UCSD-AML1 (cell line): ENCODE measurements around the gene DYNC1I1.

Source experiments
- DNase-seq: peaks from one replicate; lab custom pipeline; 2025; ENCODE audit not compliant: unreplicated experiment; lab: John Stamatoyannopoulos, UW

The DYNC1I1 gene

GRCh38 chr7:95788884-95789283 is 16.5 kb downstream of the DYNC1I1 start:
- DNase-seq = no peak

GRCh38 chr7:95793658-95794057 is 21.3 kb downstream of the DYNC1I1 start:
- no peak for DNase-seq

GRCh38 chr7:95794917-95795515 is 22.7 kb downstream of the DYNC1I1 start:
- no peak for DNase-seq

- DNase-seq = no peak
Observed at GRCh38 chr7:95796617-95797016, 24.3 kb downstream of the DYNC1I1 start.

GRCh38 chr7:95798401-95798930 is 26.1 kb downstream of the DYNC1I1 start:
- no peak for DNase-seq

GRCh38 chr7:95800787-95801186 is 28.4 kb downstream of the DYNC1I1 start:
- no peak for DNase-seq

- no peak for DNase-seq
Observed at GRCh38 chr7:95802270-95802669, 29.9 kb downstream of the DYNC1I1 start.

GRCh38 chr7:95804052-95804451 is 31.7 kb downstream of the DYNC1I1 start:
- no peak for DNase-seq

GRCh38 chr7:95805909-95806308 is 33.6 kb downstream of the DYNC1I1 start:
- no peak for DNase-seq

GRCh38 chr7:95808396-95808795 is 36.0 kb downstream of the DYNC1I1 start:
- DNase-seq = no peak

- no peak for DNase-seq
Observed at GRCh38 chr7:95811846-95812445, 39.6 kb downstream of the DYNC1I1 start.

- no peak for DNase-seq
Observed at GRCh38 chr7:95814721-95815120, 42.4 kb downstream of the DYNC1I1 start.

GRCh38 chr7:95817866-95818640 is 45.7 kb downstream of the DYNC1I1 start:
- no peak for DNase-seq

GRCh38 chr7:95820778-95821177 is 48.4 kb downstream of the DYNC1I1 start:
- no peak for DNase-seq

- no peak for DNase-seq
Observed at GRCh38 chr7:95822717-95823116, 50.4 kb downstream of the DYNC1I1 start.

- DNase-seq = no peak
Observed at GRCh38 chr7:95824616-95825015, 52.3 kb downstream of the DYNC1I1 start.

GRCh38 chr7:95828824-95829790 is 56.8 kb downstream of the DYNC1I1 start:
- DNase-seq = no peak

- DNase-seq = no peak
Observed at GRCh38 chr7:95840953-95841950, 68.9 kb downstream of the DYNC1I1 start.

- no peak for DNase-seq
Observed at GRCh38 chr7:95843286-95843685, 70.9 kb downstream of the DYNC1I1 start.

- DNase-seq = no peak
Observed at GRCh38 chr7:95845007-95845406, 72.7 kb downstream of the DYNC1I1 start.
